ENCODE results near the gene ATG4C. TPM values are rescaled to one million over a fixed set of nuclear protein-coding genes. Genes with fewer than 3 reads are reported as not detected.

Gene ATG4C
- total RNA-seq, 2 donors from 2014 or later: 23.8 to 32.8 TPM

DNA sequence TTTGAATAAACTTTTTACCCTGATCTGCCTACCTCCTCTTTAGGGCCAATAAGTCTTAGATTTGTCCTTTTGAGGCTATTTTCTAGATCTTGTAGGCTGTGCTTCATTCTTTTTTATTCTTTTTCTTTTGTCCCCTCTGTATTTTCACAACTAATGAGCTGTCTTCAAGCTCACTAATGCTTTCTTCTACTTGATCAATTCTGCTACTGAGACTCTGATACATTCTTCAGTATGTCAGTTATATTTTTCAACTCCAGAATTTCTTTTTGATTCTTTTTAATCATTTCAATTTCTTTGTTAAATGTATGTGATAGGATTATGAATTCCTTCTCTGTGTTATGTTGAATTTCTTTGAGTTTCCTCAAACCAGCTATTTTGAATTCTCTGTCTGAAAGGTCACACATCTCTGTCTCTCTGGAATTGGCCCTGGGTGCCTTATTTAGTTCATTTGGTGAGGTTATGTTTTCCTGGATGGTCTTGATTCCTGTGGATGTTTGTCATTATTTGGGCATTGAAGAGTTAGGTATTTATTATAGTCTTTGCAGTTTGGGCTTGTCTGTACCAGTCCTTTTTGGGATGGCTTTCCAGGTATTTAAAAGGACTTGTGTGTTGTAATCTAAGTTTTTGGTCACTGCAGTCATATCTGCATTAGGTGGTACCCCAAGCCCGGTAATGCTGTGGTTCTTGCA lies 11.2 kb upstream of the ATG4C start:
- Mint-ChIP-seq H3K4me1 (peaks cover 4% of the 10 kb centered on the region), H3K27me3 (ENCODE audit: insufficient read depth) (peaks cover 12% of the 10 kb centered on the region), H3K36me3 (ENCODE audit: low read depth) (no peaks in the 10 kb centered on the region), H3K27ac (no peak overlapping the region), H3K9me3 (peaks cover 2% of the 10 kb centered on the region), H3K4me3 (no peak overlapping the region)
- H3K4me1 ChIP-seq (ENCODE audit: control insufficient read depth, insufficient read depth, low read length): no peaks in the 10 kb centered on the region
- no peak overlapping the region for H3K4me3 ChIP-seq (ENCODE audit: low read length)
- 88 to 100% methylated on average over 1 of the region's 1 CpG for WGBS, 2 experiments (ENCODE audit: insufficient coverage in 1 of 2, insufficient read length in 1 of 2)
- no peak for DNase-seq
- H3K27me3 ChIP-seq (ENCODE audit: control insufficient read depth, insufficient read depth, low read length, poor library complexity, severe bottlenecking): peaks cover 6% of the 10 kb centered on the region
- TF ChIP-seq, protein P1, sequence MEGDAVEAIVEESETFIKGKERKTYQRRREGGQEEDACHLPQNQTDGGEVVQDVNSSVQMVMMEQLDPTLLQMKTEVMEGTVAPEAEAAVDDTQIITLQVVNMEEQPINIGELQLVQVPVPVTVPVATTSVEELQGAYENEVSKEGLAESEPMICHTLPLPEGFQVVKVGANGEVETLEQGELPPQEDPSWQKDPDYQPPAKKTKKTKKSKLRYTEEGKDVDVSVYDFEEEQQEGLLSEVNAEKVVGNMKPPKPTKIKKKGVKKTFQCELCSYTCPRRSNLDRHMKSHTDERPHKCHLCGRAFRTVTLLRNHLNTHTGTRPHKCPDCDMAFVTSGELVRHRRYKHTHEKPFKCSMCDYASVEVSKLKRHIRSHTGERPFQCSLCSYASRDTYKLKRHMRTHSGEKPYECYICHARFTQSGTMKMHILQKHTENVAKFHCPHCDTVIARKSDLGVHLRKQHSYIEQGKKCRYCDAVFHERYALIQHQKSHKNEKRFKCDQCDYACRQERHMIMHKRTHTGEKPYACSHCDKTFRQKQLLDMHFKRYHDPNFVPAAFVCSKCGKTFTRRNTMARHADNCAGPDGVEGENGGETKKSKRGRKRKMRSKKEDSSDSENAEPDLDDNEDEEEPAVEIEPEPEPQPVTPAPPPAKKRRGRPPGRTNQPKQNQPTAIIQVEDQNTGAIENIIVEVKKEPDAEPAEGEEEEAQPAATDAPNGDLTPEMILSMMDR (conservative IDR thresholded peaks at IDR 0.05): no peak
- no peaks in the 10 kb centered on the region for H3K9me3 ChIP-seq (ENCODE audit: control insufficient read depth, low read length)
- H3K9ac ChIP-seq (ENCODE audit: extremely low read depth, low read length, poor library complexity, severe bottlenecking): no peak overlapping the region
- H3K36me3 ChIP-seq (ENCODE audit: control insufficient read depth, insufficient read depth, low read length): no peaks in the 10 kb centered on the region
- H3K27ac ChIP-seq (ENCODE audit: low read depth, low read length): no peak overlapping the region

DNA sequence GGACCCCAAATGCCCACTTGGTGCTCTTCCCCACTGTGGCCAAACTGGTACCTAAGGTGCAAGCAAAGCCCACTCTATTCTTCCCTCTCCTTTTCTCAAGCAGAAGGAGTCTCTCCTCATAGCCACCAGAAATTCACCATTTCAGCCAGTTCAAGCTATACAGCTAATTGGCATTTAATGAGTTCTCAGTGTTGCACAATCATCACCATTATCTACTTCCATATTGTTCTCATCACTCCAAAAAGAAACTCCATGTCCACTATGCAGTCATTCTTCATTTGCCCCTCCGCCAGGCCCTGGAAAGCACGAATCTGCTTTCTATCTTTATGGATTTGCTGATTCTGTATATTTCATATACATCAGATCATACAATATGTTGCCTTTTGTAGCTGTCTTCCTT lies 9.9 kb upstream of the ATG4C start:
- no peaks in the 10 kb centered on the region for H3K36me3 ChIP-seq (ENCODE audit: control insufficient read depth, insufficient read depth, low read length)
- 91% methylated on average over 2 of the region's 2 CpGs; no CpG with 5 or more reads in 1 of the 2 experiments for WGBS, 2 experiments (ENCODE audit: insufficient coverage in 1 of 2, insufficient read length in 1 of 2)
- no peaks in the 10 kb centered on the region for H3K4me1 ChIP-seq (ENCODE audit: control insufficient read depth, insufficient read depth, low read length)
- TF ChIP-seq, protein P1 (conservative IDR thresholded peaks at IDR 0.05): no peak
- H3K27me3 ChIP-seq (ENCODE audit: control insufficient read depth, insufficient read depth, low read length, poor library complexity, severe bottlenecking): peaks cover 6% of the 10 kb centered on the region
- no peak overlapping the region for H3K27ac ChIP-seq (ENCODE audit: low read depth, low read length)
- Mint-ChIP-seq H3K4me3 (no peak overlapping the region), H3K4me1 (peaks cover 10% of the 10 kb centered on the region), H3K9me3 (peaks cover 2% of the 10 kb centered on the region), H3K27ac (no peak overlapping the region), H3K27me3 (ENCODE audit: insufficient read depth) (peaks cover 12% of the 10 kb centered on the region), H3K36me3 (ENCODE audit: low read depth) (no peaks in the 10 kb centered on the region)
- H3K9ac ChIP-seq (ENCODE audit: extremely low read depth, low read length, poor library complexity, severe bottlenecking): no peak overlapping the region
- H3K9me3 ChIP-seq (ENCODE audit: control insufficient read depth, low read length): no peaks in the 10 kb centered on the region
- H3K4me3 ChIP-seq (ENCODE audit: low read length): no peak overlapping the region
- no peak for DNase-seq

DNA sequence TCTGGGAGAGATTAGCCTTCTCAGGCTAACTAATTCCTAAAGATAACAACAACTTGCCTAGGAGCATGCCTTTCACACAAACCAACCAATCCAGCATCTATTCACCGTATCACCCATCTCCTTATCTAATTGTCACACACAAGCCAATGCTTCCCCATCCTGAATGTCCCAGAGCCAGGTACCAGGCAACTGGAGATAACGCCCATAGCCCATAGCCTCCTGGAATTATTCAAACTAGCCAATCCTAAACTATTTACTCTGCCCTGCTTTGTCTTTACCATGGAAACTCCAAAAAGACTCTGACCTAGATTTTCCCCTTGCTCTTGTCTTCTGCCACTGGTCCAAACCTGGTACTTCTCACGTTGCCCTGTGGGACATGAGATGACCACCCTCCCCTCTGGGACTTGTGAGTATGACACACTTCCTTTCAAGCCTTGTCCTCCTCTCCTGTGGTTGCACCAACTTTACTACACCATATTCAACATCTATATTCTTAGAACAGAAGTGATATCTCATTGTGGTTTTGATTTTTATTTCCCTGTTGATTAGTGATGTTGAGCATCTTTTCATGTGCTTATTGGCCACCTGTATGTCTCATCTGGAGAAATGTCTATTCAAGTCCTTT lies 8.8 kb upstream of the ATG4C start:
- H3K27ac ChIP-seq (ENCODE audit: low read depth, low read length): no peak overlapping the region
- Mint-ChIP-seq H3K36me3 (ENCODE audit: low read depth) (no peaks in the 10 kb centered on the region), H3K4me3 (no peak overlapping the region), H3K4me1 (peaks cover 10% of the 10 kb centered on the region), H3K27ac (no peak overlapping the region), H3K9me3 (peaks cover 2% of the 10 kb centered on the region), H3K27me3 (ENCODE audit: insufficient read depth) (peaks cover 12% of the 10 kb centered on the region)
- H3K27me3 ChIP-seq (ENCODE audit: control insufficient read depth, insufficient read depth, low read length, poor library complexity, severe bottlenecking): peaks cover 6% of the 10 kb centered on the region
- TF ChIP-seq, protein P1 (conservative IDR thresholded peaks at IDR 0.05): no peak
- no peak overlapping the region for H3K9ac ChIP-seq (ENCODE audit: extremely low read depth, low read length, poor library complexity, severe bottlenecking)
- H3K9me3 ChIP-seq (ENCODE audit: control insufficient read depth, low read length): no peaks in the 10 kb centered on the region
- no peak overlapping the region for H3K4me3 ChIP-seq (ENCODE audit: low read length)
- DNase-seq: no peak
- 74 to 97% methylated on average over 3 of the region's 3 CpGs for WGBS, 2 experiments (ENCODE audit: insufficient coverage in 1 of 2, insufficient read length in 1 of 2)
- H3K4me1 ChIP-seq (ENCODE audit: control insufficient read depth, insufficient read depth, low read length): no peaks in the 10 kb centered on the region
- no peaks in the 10 kb centered on the region for H3K36me3 ChIP-seq (ENCODE audit: control insufficient read depth, insufficient read depth, low read length)

Measured in endodermal cell (in vitro differentiated cells).